NCI-H526 (cell line): ENCODE data around the gene NSMCE3.

Source experiments
- DNase-seq, 2 experiments: peaks; one replicate each; lab custom pipeline; 2025; lab: John Stamatoyannopoulos, UW

Gene NSMCE3

GRCh38 chr15:29269485-29270168 lies at the start of gene NSMCE3:
Gene NSMCE3 (minus strand): TSS chr15:29269822. CDS start chr15:29269705, 117 bp downstream.
- peak; percentile 72 to 94 for DNase-seq

DNA sequence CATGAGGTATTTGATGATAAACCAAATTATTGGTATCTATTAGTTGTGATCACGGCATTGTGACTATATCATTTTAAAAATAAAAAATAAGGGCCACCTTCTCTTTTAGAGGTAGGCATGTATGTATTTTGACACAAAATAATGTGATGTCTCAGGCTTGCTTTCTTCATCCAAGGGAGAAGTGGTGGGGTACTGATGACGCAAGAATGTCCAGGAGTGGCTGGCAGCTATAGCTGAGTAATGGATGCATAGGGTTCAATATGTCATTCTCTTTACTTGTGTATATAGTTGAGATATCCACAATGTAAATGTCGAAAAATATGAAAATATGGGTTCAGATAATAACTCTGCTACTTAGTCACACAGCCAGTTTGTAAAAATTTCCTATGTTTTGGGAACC lies 46.8 kb upstream of the NSMCE3 start:
- no peak for DNase-seq

GRCh38 chr15:29312387-29312786 lies 42.8 kb upstream of the NSMCE3 start:
- DNase-seq = no peak

GRCh38 chr15:29311696-29312095 lies 42.1 kb upstream of the NSMCE3 start:
- no peak for DNase-seq

DNA sequence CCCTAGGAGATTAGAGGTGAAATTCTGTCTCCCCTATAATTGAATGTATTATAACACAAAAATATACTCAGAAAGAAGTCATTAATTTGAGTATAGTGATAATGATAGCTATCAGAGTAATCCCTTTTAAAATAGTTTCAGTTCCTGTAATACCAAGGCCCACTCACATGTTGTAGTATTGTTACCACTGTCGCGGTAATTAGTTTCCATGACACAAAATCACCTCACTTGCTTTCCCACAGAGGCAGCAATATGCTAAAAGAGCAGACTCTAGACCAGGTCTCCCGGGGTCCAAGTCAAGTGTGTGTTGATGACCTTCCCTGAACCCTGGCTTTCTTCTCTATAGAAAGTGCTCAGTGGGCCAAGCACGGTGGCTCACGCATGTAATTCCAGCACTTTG lies 39.5 kb upstream of the NSMCE3 start:
- DNase-seq = no peak

- DNase-seq = no peak
Observed at GRCh38 chr15:29308299-29308698, 38.7 kb upstream of the NSMCE3 start.

DNA sequence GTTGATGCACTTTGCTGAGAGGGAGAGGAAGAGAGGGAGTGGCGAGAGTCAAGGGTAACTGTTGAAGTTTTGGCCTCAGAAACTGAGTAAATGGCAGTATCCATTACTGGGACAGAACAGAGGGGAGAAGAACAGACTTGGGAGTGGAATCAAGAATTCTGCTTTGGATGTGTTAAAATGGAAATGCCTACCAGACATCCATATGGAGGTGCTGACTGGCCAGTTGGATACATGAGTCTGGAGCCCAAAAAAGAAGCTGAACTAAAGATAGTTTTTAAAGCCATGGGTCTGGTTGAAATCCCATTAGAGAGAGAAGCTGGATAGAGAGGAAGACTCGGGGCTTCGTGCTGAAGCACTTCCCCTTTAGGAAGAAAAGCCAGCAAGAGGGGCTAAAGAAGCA lies 35.9 kb upstream of the NSMCE3 start:
- no peak for DNase-seq

DNA sequence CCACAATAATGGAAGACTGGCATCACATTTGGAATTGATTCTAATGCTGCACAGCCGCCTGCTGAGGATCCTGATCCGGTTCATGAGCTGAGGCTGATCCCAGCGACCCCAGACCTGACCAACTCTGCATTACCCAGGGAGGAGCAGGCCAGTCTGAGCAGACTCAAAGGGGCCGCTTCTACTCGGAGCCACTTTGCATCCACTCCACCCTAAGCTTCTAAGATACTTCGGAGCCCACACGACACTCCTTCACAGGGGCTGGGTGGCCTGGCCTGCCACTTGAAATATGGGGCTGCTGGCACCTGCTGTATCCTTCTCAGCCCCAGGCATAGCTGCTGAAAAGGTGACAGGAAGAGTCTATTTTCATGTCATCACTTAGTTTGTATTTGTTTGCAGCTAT lies 33.2 kb upstream of the NSMCE3 start:
- DNase-seq = no peak

- no peak for DNase-seq
Observed at GRCh38 chr15:29299784-29300183, 30.2 kb upstream of the NSMCE3 start.

DNA sequence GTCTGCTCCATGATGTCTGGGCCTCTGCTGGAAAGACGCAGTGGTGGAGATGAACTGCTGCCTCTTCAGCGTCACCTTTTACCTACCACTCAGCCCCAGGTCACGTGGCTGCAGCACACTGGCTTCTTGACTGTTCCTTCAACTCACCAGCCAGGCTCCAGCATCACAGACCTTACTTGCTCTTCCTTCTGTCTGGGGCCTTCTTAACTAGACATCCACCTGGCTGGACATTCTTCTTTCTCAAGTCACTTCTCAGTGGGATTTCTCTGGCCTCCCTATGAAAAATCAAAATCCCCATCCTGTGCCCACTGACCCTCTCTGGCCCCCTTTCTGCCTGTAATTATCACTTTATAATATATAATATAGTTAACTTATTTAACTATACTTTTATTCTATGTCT lies 29.7 kb upstream of the NSMCE3 start:
- DNase-seq = no peak

DNA sequence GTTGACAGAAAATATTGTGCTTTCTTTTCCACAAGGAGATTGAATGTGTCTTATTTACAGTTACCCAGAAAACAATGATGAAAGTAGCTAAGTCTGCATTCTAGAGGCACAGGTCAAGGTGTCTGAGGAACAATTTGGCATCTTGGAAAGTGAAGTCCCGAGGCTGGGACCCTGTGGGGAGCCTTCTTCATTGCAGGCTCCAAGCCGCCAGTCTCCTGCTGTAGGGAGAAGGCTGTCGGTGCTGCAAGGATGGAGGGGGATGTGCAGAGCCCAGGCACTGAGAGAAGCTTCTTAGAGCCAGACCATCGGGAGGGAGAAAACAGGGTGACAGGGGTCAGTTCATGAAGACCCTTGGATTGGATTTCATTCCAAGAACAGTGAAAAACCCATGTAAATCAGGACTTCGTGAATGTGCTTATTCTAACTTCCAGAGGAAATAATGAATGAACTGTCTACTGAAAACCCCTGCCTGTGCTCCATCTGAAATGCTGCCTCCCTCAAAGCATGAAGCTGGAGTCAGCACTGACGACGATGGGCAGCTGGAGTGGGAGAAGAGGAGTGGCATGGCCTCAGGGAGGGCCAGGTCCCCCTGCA lies 25.2 kb upstream of the NSMCE3 start:
- DNase-seq = no peak

GRCh38 chr15:29291067-29291845 lies 21.6 kb upstream of the NSMCE3 start:
- no peak for DNase-seq

DNA sequence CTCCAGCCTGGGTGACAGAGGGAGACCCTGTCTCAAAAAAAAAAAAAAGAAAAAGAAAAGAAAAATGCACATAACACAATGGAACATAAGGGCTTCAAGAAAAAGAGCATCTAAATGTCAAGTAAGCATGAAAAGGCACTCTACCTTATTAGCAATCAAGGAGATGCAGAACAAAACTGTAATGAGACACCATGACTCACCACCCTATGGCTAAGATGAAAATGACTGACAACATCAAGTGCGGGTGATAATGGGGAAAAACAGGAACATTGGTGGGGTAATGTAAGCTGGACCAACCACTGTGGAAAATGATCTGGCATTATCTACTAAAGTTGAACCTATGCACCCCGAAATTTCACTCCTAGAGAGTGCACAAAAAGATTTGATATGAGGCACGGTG lies 19.6 kb upstream of the NSMCE3 start:
- DNase-seq = no peak

- DNase-seq = no peak
Observed at GRCh38 chr15:29285386-29285785, 15.8 kb upstream of the NSMCE3 start.

DNA sequence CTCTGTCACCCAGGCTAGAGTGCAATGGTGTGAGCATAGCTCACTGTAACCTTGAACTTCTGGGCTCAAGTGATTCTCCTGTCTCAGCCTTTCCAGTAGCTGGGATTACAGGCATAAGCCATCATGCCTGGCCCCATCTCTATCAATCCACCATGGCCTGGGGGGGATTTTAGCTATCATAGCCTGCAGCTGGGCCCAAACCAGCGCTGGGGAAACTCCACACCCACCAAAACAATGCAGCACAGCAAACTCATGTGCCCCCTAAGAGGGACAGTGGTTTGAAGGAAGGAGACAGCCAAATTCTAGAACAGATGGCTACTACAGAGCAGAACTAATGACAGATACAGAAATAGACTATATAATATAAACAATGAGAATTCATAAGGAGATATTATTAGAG lies 13.8 kb upstream of the NSMCE3 start:
- no peak for DNase-seq

- DNase-seq = no peak
Observed at GRCh38 chr15:29280514-29280913, 10.9 kb upstream of the NSMCE3 start.

DNA sequence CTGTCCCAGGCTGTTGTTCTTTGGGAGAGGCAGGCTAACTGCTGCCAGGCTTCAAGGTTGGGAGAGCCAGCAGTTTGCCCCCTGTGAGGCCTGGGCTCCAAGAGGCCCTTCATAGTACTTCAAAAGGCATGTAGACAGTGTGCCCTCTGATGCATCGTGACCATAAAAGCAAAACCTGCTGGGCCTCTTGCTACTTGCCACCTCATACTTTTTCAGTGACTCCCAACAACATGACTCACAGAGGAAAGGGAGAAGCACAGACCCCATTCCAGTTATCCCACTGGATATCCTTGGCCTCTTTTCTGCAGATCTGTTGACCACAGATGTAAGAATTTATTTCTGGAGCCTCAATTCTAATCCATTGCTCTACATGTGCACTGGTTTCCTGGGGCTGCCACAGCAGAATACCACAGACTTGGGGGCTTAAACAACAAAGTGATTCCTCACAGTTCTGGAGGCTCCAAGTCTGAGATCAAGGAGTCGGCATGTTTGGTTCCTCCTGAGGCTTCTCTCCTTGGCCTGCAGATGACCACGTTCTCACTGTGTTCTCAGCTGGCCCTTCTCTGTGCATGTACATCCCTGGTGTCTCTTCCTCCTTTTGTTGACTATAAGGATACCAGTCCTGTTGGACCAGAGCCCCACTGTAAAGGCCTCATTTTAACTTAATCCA lies 8.9 kb upstream of the NSMCE3 start:
- DNase-seq = no peak

- no peak for DNase-seq
Observed at GRCh38 chr15:29276366-29276765, 6.7 kb upstream of the NSMCE3 start.

GRCh38 chr15:29275855-29276254 lies 6.2 kb upstream of the NSMCE3 start:
- no peak for DNase-seq

- DNase-seq = no peak
Observed at GRCh38 chr15:29274946-29275345, 5.3 kb upstream of the NSMCE3 start.

GRCh38 chr15:29272219-29272618 lies 2.6 kb upstream of the NSMCE3 start:
- DNase-seq = no peak

DNA sequence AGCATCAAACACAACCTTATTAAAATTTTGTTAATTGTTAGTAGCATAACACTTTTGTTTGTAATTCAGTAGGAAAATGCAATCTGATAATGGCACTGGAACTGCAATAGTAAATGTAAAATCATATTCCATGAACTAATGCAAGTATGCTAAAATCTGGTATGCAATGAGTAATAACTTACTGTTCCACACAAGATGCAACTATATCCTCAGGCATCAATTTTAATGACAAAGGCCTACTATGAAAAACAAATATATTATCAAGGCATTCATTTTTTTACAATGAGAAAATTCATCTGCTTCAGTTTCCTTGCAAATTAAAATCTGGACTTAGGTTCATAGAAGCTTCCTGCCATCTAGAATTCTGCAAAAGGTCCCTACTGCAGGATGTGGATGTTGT lies 1.4 kb upstream of the NSMCE3 start:
- DNase-seq = no peak
